Activated CD4-positive, alpha-beta memory T cell treated with anti-CD3 and anti-CD28 coated beads for 36 hours (primary cell): Measurements from ENCODE around the gene GABRB3. TPM values are rescaled to one million over a fixed set of nuclear protein-coding genes. Genes with fewer than 3 reads are reported as not detected.

Experiments
- CTCF ChIA-PET: fragments of 350-600 bp; sonication (Branson Sonifier 250); formaldehyde crosslinking; loops from one replicate; lab custom pipeline; 2021; ENCODE audit warnings: antibody characterized with exemption, inconsistent platforms; lab: Charles Lee
- POLR2A ChIA-PET: fragments of 350-600 bp; sonication (Branson Sonifier 250); formaldehyde crosslinking; loops from one replicate; lab custom pipeline; 2021; ENCODE audit warnings: antibody characterized with exemption; lab: Charles Lee
- DNase-seq: peaks from one replicate; pipeline ENCODE4 v3.0.0-alpha.2; 2020
- H3K27ac Mint-ChIP-seq: one replicate; pipeline ENCODE4 v1.8.0; 2021; ENCODE audit warnings: mixed read lengths
- H3K27me3 Mint-ChIP-seq: one replicate; pipeline ENCODE4 v1.8.0; 2021; ENCODE audit warnings: mixed read lengths
- H3K36me3 Mint-ChIP-seq: one replicate; pipeline ENCODE4 v1.8.0; 2021; ENCODE audit warnings: mixed read lengths
- H3K4me1 Mint-ChIP-seq: one replicate; pipeline ENCODE4 v1.8.0; 2021; ENCODE audit warnings: low read depth, mixed read lengths
- H3K4me3 Mint-ChIP-seq: one replicate; pipeline ENCODE4 v1.8.0; 2021; ENCODE audit warnings: mild to moderate bottlenecking, mixed read lengths
- H3K9me3 Mint-ChIP-seq: one replicate; pipeline ENCODE4 v1.8.0; 2021; ENCODE audit warnings: mixed read lengths
- intact Hi-C: fragments of 100-400 bp; cut with micrococcal nuclease; formaldehyde crosslinking; loops from one replicate; pipeline ENCODE4 v1.15.1; 2023
- total RNA-seq, 2 experiments: library from RNA; stranded (reverse); gene quantifications; one replicate each; pipeline ENCODE4 v1.2.3, GENCODE V29; 2021

GABRB3 gene
- total RNA-seq, 2 experiments from 2014 or later, result 0.12 to 0.17 TPM

DNA sequence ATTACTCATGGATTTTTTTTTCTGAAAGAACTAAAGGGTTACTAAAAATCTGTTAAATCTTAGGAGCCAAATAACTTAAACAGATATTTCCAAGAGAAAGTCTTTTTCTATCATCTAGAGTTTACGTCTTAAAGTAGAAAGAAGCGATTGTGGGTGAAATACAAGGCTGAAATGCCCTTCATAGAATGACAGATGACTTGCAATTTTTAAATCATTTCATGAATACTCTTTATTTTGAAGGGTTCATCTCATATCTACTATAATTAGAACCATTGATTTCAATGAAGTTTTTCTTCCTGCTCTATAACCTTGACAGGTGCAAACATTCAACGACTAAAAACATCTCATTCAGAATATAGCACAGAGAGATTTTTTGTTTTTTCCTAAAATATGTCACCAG, 217.0 kb downstream of the GABRB3 start:
- H3K27me3 Mint-ChIP-seq, result no peaks in the 10 kb centered on the region
- H3K4me1 Mint-ChIP-seq, result no peaks in the 10 kb centered on the region
- DNase-seq, result no peak
- no peak overlapping the region for H3K27ac Mint-ChIP-seq
- POLR2A ChIA-PET, result no interaction called here
- H3K36me3 Mint-ChIP-seq, result no peaks in the 10 kb centered on the region
- intact Hi-C loops, result no loop called here
- H3K4me3 Mint-ChIP-seq, result no peak overlapping the region
- CTCF ChIA-PET, result no interaction called here
- H3K9me3 Mint-ChIP-seq, result peaks cover 9% of the 10 kb centered on the region

DNA sequence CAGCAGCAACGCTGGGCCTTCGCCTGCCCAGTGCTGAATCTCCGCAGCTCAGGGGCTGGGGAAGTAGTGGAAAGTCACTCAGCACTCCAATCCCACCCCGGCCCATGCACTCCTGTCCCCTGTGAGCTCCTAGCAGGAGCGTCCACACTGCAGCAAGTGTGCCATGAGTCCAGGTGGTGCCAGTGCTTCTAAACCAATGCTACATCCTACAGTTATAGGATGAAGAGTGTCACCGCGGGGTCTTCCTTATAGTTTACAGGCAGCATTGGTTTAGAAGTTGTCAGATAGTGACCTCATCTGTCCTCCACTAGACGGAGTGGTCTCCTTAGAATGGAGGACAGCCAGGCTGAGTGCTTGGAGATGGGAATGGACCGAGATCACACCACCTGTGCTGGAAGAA, 221.4 kb downstream of the GABRB3 start:
- CTCF ChIA-PET, result no interaction called here
- intact Hi-C loops, result no loop called here
- Mint-ChIP-seq H3K36me3 (no peaks in the 10 kb centered on the region), H3K4me3 (no peak overlapping the region), H3K4me1 (no peaks in the 10 kb centered on the region), H3K9me3 (peaks cover 17% of the 10 kb centered on the region), H3K27me3 (no peaks in the 10 kb centered on the region), H3K27ac (no peak overlapping the region)
- POLR2A ChIA-PET, result no interaction called here
- no peak for DNase-seq

DNA sequence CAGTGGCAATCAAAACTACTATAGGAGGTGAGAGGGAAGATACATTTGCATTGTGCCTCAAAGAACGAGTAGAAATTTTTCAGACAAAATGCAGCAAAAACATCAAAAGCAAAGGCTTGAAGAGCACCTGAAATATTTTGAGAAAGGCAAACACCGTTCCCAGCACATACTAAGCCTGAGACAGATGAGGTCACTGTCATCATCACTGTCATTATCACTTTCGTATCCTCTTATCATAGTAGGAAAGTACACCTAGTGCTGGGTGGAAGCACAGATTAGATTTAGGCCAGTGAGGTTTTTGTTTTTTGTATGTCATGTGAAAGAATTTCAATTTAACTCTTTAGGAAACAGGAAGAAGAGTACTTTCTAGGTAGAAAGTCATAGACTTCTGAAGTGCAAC, 222.0 kb downstream of the GABRB3 start:
- no peak overlapping the region for H3K4me3 Mint-ChIP-seq
- peaks cover 14% of the 10 kb centered on the region for H3K9me3 Mint-ChIP-seq
- H3K27ac Mint-ChIP-seq, result no peak overlapping the region
- H3K4me1 Mint-ChIP-seq, result no peaks in the 10 kb centered on the region
- POLR2A ChIA-PET, result no interaction called here
- H3K27me3 Mint-ChIP-seq, result no peaks in the 10 kb centered on the region
- no peak for DNase-seq
- intact Hi-C loops, result no loop called here
- CTCF ChIA-PET, result no interaction called here
- no peaks in the 10 kb centered on the region for H3K36me3 Mint-ChIP-seq

DNA sequence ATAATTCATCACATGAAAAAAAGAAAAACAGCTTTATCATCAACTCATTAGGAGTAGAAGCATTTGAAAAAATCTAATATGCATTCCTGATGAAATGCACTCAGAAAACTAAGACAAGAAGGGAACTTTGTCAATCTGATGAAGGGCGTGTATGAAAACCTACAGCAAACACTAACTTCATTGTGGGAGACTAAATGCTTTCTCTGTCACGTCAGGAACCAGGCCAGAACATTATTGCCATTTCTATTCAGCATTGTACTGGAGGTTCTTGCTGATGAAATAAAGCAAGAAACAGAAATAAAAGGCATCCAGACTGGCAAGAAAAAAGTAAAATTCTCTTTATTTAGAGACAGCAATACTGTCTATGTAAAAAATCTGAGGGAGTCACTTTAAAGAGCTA, 235.2 kb downstream of the GABRB3 start:
- Mint-ChIP-seq H3K4me1 (no peaks in the 10 kb centered on the region), H3K27ac (no peak overlapping the region), H3K4me3 (no peak overlapping the region), H3K27me3 (no peaks in the 10 kb centered on the region), H3K9me3 (peaks cover 12% of the 10 kb centered on the region), H3K36me3 (no peaks in the 10 kb centered on the region)
- intact Hi-C loops, result loop anchor here (10.0 kb wide), 1 partner anchor 63 kb away; no protein-coding TSS in a partner anchor
- CTCF ChIA-PET, result no interaction called here
- no peak for DNase-seq
- POLR2A ChIA-PET, result no interaction called here

DNA sequence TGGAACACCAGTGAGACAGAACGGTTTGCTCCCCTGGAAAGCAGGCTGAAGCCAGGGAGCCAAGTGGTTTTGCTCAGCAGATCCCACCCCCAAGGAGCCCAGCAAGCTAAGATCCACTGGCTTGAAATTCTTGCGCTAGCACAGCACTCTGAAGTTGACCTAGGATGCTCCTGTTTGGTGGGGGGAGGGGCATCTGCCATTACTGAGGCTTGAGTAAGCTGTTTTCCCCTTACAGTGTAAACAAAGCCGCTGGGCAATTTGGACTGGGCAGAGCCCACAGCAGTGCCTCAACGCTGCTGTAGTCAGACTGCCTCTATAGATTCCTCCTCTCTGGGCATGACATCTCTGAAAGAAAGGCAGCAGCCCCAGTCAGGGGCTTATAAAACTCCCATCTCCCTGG, 241.4 kb downstream of the GABRB3 start:
- ChIA-PET POLR2A (no interaction called here), CTCF (no interaction called here)
- Mint-ChIP-seq H3K27ac (no peak overlapping the region), H3K9me3 (peaks cover 13% of the 10 kb centered on the region), H3K4me3 (no peak overlapping the region), H3K4me1 (no peaks in the 10 kb centered on the region), H3K27me3 (no peaks in the 10 kb centered on the region), H3K36me3 (no peaks in the 10 kb centered on the region)
- no peak for DNase-seq
- intact Hi-C loops, result loop anchor here (10.0 kb wide), 1 partner anchor 57 kb away; no protein-coding TSS in a partner anchor

DNA sequence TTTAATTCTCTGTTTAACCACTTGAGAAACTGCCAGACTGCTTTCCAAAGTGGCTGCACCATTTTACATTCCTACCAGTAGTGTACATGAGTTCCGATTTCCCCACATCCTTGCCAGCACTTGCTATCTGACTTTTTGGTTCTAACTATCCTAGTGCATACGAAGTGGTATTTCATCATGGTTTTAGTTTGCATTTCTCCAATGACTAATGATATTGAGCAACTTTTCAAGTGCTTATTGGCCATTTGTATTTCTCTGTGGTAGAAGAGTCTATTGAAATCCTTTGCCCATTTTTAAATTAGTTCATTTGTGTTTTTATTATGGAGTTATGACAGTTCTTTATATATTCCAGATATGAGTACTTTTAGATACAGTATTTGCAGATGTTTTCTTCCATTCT, 247.8 kb downstream of the GABRB3 start:
- ChIA-PET POLR2A (no interaction called here), CTCF (no interaction called here)
- H3K4me1 Mint-ChIP-seq, result no peaks in the 10 kb centered on the region
- H3K36me3 Mint-ChIP-seq, result no peaks in the 10 kb centered on the region
- H3K27me3 Mint-ChIP-seq, result no peaks in the 10 kb centered on the region
- intact Hi-C loops, result no loop called here
- no peak for DNase-seq
- peaks cover 7% of the 10 kb centered on the region for H3K9me3 Mint-ChIP-seq
- H3K27ac Mint-ChIP-seq, result no peak overlapping the region
- H3K4me3 Mint-ChIP-seq, result no peak overlapping the region

DNA sequence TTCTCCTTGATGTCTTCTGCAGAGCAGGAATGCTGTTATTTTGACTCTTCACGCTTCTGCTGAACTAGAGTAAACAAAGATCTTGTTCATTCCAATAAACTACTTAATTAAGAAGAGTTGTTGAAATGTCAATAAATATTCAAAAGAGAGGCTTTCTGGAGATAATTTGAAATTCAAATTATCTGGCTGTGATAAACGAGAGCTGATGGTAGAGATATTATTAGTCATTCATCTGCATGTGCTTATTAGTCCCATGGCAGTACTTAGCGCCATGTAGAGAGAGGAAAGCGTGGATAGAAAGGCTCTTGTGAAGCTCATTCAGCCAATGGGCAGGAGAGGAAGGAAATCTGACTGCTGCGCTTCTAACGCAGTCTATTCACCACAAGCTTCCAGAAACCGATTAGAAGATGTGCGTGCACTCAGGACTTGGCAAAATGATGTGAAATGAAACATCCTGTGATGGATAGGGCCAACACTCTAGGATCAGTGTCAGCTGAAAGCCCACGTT, 251.1 kb downstream of the GABRB3 start:
- intact Hi-C loops, result no loop called here
- CTCF ChIA-PET, result no interaction called here

DNA sequence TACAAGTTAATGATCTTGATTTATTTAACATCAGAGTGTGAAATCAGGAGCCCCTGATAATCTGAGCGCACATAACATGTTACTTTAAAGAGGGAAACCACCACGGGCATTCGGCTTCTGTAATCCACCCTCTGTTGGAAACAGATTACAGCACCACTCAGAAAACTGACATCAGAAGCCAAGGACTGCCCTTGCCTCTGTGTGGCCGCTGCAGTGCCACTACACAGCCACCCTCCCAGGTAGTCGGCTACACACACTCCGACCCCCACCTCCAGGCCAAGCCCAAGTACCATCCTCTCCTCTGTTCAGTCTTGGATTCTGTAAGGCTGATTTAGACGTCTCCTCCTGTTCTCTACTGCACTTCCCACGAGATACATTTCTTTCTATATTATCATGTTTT, 251.7 kb downstream of the GABRB3 start:
- Mint-ChIP-seq H3K27me3 (no peaks in the 10 kb centered on the region), H3K4me1 (no peaks in the 10 kb centered on the region), H3K36me3 (no peaks in the 10 kb centered on the region), H3K27ac (no peak overlapping the region), H3K9me3 (peaks cover 6% of the 10 kb centered on the region), H3K4me3 (no peak overlapping the region)
- intact Hi-C loops, result no loop called here
- POLR2A ChIA-PET, result no interaction called here
- CTCF ChIA-PET, result no interaction called here
- no peak for DNase-seq

More for the DNA sequence above, 251.1 kb downstream of the GABRB3 start:
- Mint-ChIP-seq H3K9me3 (peaks cover 6% of the 10 kb centered on the region), H3K4me1 (no peaks in the 10 kb centered on the region), H3K27me3 (no peaks in the 10 kb centered on the region), H3K36me3 (no peaks in the 10 kb centered on the region), H3K27ac (no peak overlapping the region), H3K4me3 (no peak overlapping the region)
- DNase-seq, result no peak
- POLR2A ChIA-PET, result no interaction called here

DNA sequence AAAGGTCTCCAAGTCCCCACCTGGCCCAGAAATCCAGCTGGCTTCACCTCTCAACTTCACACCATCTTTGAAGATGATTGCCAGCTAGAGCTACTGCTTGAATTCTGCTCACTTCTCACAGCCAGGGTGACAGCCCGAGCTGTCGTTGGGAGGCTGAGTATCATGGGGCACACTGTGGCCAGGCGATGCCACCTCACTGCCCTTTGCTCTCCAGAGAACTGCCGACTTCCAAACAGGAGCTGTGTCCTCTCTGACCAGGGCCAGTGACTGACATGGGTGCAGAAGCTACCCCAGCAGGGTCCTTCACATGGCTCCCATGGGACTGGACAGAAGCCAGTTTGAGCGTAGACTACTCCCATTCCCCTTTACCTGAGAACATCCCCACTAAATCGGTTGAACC, 254.0 kb downstream of the GABRB3 start:
- Mint-ChIP-seq H3K4me3 (no peak overlapping the region), H3K27ac (no peak overlapping the region), H3K36me3 (no peaks in the 10 kb centered on the region), H3K4me1 (no peaks in the 10 kb centered on the region), H3K27me3 (no peaks in the 10 kb centered on the region), H3K9me3 (no peaks in the 10 kb centered on the region)
- CTCF ChIA-PET, result no interaction called here
- POLR2A ChIA-PET, result no interaction called here
- no peak for DNase-seq
- intact Hi-C loops, result no loop called here

DNA sequence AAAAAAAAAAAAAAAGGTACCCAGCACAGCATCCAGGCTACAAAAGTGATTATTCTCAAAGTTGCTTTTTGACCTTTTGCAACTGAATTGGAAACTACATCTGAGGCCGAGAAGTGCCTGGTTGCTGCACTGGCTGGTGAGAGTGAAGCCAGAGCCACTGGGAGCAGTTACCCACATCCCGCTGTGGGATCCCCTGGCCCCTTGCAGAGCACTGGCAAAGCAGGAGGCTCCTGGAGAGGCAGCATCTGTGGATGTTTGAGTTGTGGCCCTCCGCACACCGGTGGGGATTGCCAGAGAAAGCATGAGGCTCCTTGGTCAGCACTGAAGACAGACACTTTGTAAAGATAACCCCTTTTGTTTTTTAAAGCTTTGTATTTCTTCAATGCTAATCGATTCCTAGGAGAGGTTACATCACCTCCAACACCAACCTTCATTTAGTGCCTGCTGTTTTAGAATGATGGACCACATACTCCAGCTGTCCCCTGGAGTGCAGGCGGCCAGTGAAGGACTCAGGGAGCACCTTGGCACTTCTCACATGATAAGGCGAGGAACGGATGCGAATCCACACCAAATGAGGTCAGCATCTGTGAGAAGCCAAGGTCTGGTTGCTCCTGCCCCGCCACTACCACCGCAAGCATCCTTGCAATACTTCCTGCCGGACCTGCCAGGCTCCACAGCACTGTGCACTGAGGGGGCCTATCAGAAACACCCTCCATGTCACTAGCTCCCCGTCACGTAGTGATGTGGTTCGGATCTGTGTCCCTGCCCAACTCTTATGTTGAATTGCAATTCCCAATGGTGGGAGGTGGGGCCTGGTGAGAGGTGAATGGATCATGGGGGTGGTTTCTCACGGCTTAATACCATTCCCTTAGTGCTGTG, 256.5 kb downstream of the GABRB3 start:
- Mint-ChIP-seq H3K4me3 (no peak overlapping the region), H3K4me1 (no peaks in the 10 kb centered on the region), H3K27ac (no peak overlapping the region), H3K36me3 (no peaks in the 10 kb centered on the region), H3K27me3 (no peaks in the 10 kb centered on the region), H3K9me3 (peaks cover 10% of the 10 kb centered on the region)
- no peak for DNase-seq
- intact Hi-C loops, result no loop called here
- POLR2A ChIA-PET, result no interaction called here
- CTCF ChIA-PET, result no interaction called here

DNA sequence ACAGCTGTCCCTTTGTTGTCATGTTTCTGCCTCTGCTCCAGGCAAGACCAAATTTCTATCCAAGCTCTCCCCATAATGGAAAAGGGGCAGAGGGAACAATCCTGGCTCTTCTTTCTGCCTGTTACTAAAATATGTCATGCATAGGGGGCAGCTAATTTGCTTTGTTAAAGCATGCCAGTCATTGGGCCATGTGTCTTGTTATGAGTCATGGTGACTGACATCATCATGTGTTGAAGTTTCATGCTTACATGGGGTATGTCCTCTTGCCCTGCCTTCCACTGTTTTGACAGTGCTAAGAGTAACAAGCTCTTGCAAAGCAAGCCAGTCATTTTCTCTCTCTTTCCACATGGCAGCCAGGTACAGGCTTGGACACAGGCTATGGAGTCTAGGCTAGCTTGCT, 268.9 kb downstream of the GABRB3 start:
- Mint-ChIP-seq H3K36me3 (no peaks in the 10 kb centered on the region), H3K27me3 (no peaks in the 10 kb centered on the region), H3K27ac (no peak overlapping the region), H3K4me3 (no peak overlapping the region), H3K9me3 (no peaks in the 10 kb centered on the region), H3K4me1 (no peaks in the 10 kb centered on the region)
- intact Hi-C loops, result no loop called here
- DNase-seq, result no peak
- CTCF ChIA-PET, result no interaction called here
- POLR2A ChIA-PET, result no interaction called here
